Cerebellar cortex (tissue), 1 donor: ENCODE data around the gene IL6.

Source experiments
- DNase-seq: peaks from one replicate; pipeline ENCODE4 v3.0.0-alpha.2; 2015; ENCODE audit warnings: low spot score

IL6 gene

GRCh38 chr7:22781230-22781711, 54.3 kb downstream of the IL6 start:
- no peak for DNase-seq
